PFSK-1 (cell line): ENCODE measurements around the gene ARPC4.

ENCODE experiments used
- FOXP2 ChIP-seq: optimal IDR thresholded peaks from 2 replicates; pipeline ENCODE3; 2011; ENCODE audit warnings: borderline replicate concordance, control low read depth, inconsistent platforms; ENCODE audit not compliant: insufficient read depth; ENCODE audit errors: extremely low read length, extremely low read depth
- POLR2AphosphoS5 ChIP-seq: IDR thresholded peaks from 2 replicates; pipeline ENCODE4 v1.6.1; 2012; ENCODE audit warnings: low read depth, mild to moderate bottlenecking, control low read depth, low read length, moderate library complexity
- REST ChIP-seq, 2 experiments: IDR thresholded peaks; 2 replicates each; pipeline versions ENCODE4 v1.6.1 to v1.8.0; 2011 to 2012; ENCODE audit warnings: low read depth in 2 of 2, low read length in 2 of 2, control low read depth in 1 of 2, inconsistent platforms in 1 of 2, mild to moderate bottlenecking in 1 of 2, moderate library complexity in 1 of 2; ENCODE audit not compliant: insufficient read depth in 1 of 2
- SIN3A ChIP-seq: IDR thresholded peaks from 2 replicates; pipeline ENCODE4 v1.6.1; 2012; ENCODE audit warnings: mild to moderate bottlenecking, low read length, moderate library complexity, borderline replicate concordance; ENCODE audit not compliant: insufficient read depth
- TAF1 ChIP-seq: IDR thresholded peaks from 2 replicates; pipeline ENCODE4 v1.6.1; 2012; ENCODE audit warnings: low read length, control low read depth, borderline replicate concordance; ENCODE audit not compliant: insufficient read depth

ARPC4 gene

GRCh38 chr3:9760779-9761505 lies 31.9 kb upstream of the ARPC4 start:
- no peak for TF ChIP-seq REST (IDR thresholded peaks at IDR 0.05; ENCODE audit: insufficient read depth in 1 of 2, low read depth in 2 of 2, low read length in 2 of 2)
- peak; percentile 16; the same call in 1 of the 2 replicates for TF ChIP-seq POLR2AphosphoS5
- no peak for TF ChIP-seq TAF1

- TF ChIP-seq FOXP2, result no peak
- no peak for TF ChIP-seq REST (IDR thresholded peaks at IDR 0.05; ENCODE audit: insufficient read depth in 1 of 2, low read depth in 2 of 2, low read length in 2 of 2)
- TF ChIP-seq POLR2AphosphoS5, result no peak
Measured at GRCh38 chr3:9761919-9762318, 31.0 kb upstream of the ARPC4 start.

GRCh38 chr3:9762871-9763270 lies 30.0 kb upstream of the ARPC4 start:
- TF ChIP-seq REST (IDR thresholded peaks at IDR 0.05; ENCODE audit: insufficient read depth in 1 of 2, low read depth in 2 of 2, low read length in 2 of 2) (no peak), SIN3A (no peak), FOXP2 (no peak), TAF1 (no peak), POLR2AphosphoS5 (no peak)

GRCh38 chr3:9765865-9766264 lies 27.0 kb upstream of the ARPC4 start:
- TF ChIP-seq POLR2AphosphoS5 (no peak), SIN3A (no peak), REST (IDR thresholded peaks at IDR 0.05; ENCODE audit: insufficient read depth in 1 of 2, low read depth in 2 of 2, low read length in 2 of 2) (no peak), FOXP2 (no peak), TAF1 (no peak)

GRCh38 chr3:9767418-9767817 lies 25.5 kb upstream of the ARPC4 start:
- TF ChIP-seq SIN3A (no peak), POLR2AphosphoS5 (no peak), REST (IDR thresholded peaks at IDR 0.05; ENCODE audit: insufficient read depth in 1 of 2, low read depth in 2 of 2, low read length in 2 of 2) (no peak)
